ENCODE measurements around the gene VWA1.

DNA sequence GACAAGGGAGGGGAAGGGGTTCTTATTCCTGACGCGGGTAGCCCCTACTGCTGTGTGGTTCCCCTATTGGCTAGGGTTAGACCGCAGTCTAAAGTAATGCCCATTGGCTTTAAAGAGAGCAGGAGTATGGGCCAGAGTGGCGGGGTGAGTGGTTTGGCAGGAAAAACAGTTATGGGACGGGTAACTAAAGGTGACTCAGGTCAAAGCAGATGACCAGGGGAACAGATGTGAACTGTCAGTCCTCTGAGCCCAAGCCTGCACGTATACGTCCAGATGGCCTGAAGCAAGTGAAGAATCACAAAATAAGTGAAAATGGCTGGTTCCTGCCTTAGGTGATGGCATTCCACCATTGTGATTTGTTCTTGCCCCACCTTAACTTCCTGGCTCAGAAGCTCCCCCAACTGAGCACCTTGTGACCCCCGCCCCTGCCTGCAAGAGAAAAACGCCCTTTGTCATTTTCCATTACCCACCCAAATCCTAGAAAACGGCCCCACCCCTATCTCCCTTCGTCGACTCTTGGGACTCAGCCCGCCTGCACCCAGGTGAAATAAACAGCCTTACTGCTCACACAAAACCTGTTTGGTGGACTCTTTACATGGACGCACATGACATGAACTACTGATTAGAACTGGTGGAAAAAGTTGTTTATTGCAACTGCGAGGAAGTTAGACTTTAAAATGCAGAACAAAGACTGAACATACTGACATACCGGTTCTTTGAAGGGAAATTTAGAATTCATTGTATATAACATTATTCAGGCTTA lies 35.3 kb downstream of the VWA1 start:
- TF ChIP-seq CTCF (IDR thresholded peaks at IDR 0.05) (no peak), POLR2A (IDR thresholded peaks at IDR 0.05) (no peak)
